Activated T-cell treated with anti-CD3 and anti-CD28 coated beads for 4 hours (primary cell): ENCODE measurements around the gene GLDN.
"Not testable (repeated sequence)": the region's sequence is repeated elsewhere in the genome, so short reads cannot be mapped to it uniquely, and the experiment has no call there.

Source experiments
- DNase-seq: peaks from one replicate; pipeline ENCODE4 v3.0.0-alpha.2; 2020

GLDN gene

DNA sequence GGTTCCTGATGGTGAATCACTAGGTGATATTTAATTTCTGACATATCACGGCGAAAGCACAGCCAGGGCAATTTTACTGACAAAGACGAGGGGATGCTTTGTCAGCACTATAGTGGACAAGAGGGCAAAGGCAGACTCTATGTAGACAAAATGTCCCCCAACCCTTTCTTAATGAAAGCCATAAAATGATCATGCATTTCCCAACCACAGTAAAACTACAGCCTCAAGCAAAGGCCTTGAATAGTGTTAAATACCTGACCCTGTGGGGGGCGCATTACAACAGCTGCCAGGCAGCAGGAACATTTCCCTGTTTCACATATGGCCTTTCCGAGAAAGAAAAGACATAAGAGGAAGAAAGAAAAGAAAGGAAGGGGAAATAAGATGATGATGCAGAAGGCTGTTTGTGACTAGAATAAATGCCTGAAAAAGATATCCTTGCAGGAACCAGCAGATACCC, 49.5 kb downstream of the GLDN start:
- DNase-seq = no peak

DNA sequence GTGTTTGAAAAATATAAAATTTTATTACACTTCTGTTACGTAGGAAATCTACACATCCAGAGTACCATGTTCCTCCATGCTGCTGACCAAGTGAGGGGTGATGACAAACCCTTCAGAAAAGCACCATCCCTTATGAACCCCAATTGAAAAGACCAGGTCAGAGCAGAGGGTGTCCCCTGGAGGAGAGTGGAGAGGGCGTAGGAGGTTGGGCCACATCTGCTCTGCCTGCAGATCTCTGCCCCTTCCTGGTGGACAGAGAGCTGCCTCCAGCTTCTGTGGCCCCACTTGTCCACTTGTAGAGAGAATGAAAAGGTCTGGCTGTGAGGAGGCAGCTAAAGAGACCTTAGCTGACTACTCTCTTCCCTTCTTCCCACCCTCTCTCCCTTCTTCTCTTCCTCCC, 55.5 kb downstream of the GLDN start:
- no peak for DNase-seq

DNA sequence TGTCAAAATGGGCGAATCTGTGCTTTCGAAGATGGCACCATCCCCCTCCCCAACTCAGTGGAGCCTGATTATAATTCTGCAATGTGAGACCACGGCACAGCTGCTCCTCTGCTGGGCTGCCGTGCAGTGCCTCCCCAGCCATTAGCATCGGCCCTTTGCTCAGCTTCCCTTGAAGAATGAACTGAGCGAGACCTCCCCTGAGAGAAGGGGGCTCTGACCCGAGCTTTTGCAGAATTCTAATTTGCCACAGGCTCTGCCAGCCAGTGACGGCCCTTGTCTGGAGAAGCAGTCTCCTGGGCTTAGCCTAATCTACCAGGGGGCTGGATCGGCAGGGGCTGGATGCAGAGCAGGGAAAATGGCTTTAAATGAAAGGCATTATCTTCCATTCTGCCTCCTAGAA, 57.2 kb downstream of the GLDN start:
- no peak for DNase-seq

DNA sequence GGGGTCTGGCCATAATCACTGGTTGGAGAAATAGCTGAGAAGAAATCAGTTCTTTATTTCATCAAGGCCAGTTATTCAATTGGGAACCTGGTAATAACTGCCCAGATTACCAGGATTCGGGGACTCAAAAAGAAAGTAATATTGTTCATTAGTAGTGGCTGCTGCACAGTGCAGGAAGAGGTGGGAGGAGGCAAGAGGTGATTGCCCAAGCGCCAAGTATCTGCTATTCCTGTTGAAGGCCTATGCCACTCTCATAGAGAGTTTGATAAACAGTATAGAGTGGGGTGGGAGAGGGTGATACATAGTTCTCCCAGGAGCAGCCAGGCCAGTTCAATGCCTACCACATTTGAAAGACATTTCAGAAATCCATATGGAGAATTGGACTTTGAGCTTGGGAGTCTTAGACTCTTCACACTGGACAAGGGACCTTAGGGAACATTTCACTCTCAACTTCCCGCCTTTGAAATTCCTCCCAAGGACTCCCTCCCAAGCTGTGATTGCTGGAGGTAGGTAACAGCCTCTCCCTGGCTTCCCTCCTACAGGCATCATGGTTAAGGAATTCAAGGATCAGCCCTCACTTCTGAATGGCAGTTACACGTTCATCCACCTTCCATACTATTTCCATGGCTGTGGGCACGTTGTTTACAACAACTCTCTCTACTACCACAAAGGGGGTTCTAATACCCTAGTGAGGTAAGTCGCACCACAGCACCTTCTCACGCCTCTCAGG, 59.8 kb downstream of the GLDN start:
- no peak for DNase-seq

- no peak for DNase-seq
Observed at GRCh38 chr15:51401872-51402517, 60.5 kb downstream of the GLDN start.

DNA sequence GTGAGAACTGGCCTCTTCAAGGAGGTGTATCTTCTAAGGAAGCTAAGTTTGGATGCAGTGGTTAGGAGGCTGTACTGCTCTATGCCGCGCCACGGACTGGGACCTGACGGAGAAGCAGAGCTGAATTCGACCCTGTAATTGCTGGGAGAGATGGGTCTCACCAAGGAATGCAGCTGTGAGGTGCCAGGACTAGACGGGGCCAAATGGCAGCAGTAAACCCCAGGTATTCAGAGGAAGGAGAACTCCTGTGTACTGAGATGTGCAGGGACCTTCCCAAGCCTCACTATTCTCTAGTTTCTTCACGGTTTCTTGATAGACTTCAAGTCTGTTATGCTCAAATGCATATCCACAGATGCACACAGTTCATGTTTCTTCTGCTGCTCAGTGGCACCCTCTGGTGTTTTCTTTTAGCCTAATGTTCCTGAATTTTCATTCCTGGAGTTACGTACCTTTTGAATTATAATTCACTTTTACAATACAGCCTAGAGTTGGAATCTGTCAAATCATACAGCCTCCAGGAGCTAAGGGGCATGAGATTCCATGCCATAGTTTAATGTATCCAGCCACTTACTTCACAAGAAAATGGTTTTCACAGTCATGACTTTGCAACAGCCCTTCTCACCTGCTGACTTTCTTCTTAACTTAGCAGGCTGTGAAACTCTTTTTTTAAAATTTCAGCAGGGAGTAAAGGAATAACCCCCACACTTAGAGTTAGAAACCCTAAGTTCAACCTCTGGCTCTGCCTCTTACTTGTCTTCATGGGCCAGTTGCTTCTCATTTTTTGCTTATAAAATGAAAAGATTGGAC, 61.8 kb downstream of the GLDN start:
- no peak for DNase-seq

DNA sequence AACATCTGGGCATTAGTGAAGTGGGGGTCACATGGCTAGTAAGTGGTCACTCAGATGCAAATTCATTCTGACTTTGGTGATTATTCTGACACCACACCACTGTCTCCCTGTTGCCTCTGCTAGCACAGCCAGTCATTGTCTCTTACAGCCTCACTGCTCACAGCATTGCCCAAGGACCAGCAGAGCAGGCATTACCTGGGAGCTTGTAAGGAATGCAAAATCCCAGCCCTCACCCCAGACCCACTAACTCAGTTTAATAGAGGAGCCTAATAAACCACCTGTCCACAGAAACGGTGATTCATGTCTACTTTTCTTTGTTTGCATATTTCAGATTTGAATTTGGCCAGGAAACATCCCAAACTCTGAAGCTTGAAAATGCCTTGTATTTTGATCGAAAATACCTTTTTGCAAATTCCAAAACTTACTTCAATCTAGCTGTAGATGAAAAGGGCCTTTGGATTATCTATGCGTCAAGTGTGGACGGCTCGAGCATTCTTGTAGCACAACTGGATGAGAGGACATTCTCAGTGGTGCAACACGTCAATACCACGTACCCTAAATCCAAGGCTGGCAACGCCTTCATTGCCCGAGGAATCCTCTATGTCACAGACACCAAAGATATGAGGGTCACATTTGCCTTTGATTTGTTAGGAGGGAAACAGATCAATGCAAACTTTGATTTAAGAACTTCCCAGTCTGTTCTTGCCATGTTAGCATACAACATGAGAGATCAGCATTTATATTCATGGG, 62.7 kb downstream of the GLDN start:
- no peak for DNase-seq

- DNase-seq = no peak
Observed at GRCh38 chr15:51405693-51406523, 64.5 kb downstream of the GLDN start.

- no peak for DNase-seq
Observed at GRCh38 chr15:51414256-51414860, 72.9 kb downstream of the GLDN start.

DNA sequence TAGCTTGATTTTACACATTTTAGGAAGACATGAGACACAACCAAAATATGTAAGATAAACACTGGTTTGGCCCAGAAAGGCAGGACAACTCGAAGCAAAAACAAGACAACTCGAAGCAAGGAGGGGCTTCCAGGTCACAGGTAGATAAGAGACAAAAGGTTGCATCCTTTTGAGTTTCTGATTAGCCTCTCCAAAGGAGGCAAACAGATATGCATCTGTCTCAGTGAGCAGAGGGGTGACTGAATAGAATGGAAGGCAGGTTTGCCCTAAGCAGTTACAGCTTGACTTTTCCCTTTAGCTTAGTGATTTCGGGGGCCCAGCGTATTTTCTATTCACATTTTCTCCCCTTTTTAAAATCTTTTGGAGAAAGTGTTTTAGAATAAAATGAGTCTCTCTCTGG, 74.7 kb downstream of the GLDN start:
- no peak for DNase-seq

DNA sequence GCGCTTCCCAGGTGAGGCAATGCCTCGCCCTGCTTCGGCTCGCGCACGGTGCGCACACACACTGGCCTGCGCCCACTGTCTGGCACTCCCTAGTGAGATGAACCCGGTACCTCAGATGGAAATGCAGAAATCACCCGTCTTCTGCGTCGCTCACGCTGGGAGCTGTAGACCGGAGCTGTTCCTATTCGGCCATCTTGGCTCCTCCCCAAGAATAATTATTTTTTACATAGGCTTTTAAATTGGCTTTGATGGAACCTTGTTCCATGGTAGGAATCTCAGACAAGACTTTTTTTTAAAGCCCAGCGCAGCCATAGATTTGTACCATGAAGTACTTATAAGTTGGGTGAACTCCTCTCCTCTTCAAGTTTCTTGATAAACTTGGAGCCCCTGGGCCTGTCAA, 81.6 kb downstream of the GLDN start:
- not testable (repeated sequence) for DNase-seq

DNA sequence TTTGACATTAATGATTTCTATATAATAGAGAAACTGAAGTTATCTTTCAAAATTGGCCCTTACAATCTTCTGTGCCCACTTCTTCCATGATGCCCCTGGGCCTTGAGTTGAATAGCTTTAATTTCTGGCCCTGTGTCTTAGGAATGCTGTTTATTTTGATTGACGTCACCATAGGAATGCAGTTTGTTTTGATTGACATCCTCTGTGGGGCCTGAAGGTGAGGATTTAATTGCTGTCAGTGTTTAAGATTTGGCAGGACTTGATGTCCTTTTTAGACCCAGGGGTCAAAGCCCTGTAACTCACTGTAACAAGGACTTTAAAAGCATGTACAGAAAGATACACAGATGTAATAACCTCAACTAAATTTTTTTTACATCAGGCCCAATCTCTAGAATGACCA, 83.3 kb downstream of the GLDN start:
- no peak for DNase-seq

DNA sequence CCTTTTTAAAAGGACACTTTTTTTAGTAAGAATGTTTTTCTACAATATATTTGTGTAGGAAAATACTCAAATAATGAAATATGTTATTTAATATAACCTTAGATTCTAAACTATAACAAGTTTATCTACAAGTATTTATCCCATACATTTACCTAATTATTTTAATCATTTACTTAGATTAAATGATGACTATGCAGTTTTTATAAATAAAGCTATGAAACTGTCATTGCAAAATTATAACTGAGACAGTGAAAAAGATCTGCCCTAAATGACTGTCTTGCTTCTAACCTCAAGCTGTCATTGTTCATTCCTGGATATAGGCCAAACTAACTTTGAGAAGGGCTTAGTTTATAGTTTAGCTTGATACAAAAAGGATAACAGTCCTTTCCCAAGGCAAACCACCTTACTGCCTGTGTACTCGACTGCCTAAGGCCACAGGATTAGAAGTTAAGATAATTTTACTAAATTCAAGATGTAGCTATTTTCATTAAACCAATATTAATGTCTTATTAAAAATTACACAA, 84.1 kb downstream of the GLDN start:
- no peak for DNase-seq

- DNase-seq = no peak
Observed at GRCh38 chr15:51438526-51438925, 97.1 kb downstream of the GLDN start.

DNA sequence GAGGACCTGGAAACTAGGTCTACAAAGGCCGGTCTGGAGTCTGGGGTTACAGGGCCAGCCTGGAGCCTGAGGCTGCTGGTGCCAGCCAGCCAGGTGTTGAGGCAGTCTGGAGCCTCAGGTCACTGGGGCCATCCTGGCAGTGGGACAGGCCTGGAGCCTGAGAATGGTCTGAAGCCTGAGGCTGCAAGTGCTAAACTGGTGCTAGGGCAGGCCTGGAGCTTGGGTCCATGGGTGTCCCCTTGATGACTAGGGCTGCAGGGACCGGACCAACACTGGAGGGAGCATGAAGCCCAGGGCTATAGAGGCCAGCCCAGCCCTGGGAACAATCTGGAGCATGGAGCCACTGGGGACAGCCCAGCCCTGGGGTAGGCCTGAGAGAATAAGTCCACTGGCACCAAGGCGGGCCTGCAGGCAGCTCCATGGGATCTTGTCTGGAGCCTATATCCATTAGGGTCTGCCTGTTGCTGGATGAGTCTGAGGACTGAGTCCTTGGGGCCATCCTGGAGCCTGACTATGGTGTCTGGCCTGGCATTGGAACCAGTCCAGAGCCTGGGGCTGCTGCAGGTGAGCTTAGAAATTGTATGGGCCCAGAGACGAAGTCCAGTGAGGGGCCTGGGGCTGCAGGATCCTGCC, 101.9 kb downstream of the GLDN start:
- DNase-seq = no peak

- DNase-seq = no peak
Observed at GRCh38 chr15:51444112-51444511, 102.7 kb downstream of the GLDN start.

GRCh38 chr15:51444807-51445206, 103.4 kb downstream of the GLDN start:
- DNase-seq = no peak

DNA sequence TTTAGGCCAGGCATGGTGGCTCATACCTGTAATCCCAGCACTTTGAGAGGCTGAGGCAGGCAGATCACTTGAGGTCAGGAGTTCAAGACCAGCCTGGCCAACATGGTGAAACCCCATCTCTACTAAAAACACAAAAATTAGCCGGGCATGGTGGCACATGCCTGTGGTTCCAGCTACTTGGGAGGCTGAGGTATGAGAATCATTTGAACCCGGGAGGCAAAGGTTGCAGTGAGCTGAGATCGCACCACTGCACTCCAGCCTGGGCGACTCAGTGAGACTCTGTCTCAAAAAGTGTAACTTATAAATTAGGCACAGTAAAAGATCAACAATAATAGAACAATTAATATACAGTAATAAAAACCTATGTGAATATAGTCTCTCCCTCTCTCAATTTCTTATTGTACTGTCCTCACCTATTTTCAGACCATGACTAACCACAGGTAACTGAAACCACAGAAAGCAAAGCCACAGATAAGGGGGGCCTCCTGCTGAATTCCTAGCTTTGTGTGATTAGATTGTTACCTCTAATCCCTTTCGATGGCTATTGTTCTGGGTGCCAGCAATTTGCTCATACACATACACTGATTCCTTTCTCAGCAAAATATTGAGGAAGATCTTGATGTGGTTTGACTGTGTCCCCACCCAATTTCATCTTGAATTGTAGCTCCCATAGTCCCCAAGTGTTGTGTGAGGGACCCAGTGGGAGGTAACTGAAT, 104.7 kb downstream of the GLDN start:
- DNase-seq = not testable (repeated sequence)

DNA sequence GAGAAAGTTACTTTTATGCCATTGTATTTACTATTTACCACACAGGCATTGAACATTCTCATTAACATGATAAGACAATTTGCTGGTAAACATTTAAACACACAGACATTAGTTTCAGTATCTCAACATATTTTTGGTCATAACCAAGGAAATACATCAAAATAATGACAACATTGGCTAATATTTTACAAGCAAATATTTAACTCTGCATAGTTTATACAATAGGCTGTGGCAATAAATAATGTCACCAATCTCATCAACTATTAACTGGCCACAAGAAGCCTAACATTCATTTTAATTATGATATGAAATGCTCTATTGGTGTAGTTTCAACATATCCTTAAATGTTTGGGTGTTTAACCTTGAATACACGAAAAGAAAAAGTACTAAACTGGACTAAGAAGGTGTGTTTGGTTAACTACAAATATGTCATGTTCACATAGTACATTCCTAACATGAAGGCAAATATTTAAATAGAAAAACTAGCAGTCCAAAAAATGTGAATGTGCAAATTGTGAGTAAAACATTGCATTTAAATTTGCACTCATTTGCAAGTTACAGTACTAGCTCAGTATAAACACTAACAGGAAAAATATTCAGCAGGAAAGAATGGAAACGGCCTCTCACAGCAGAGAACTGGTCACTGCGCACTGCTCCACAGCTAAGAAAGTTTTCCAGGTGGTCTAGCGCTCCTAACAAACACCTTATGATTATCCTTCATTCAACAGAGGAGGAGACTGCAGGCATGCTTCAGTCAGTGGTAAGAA, 106.6 kb downstream of the GLDN start:
- no peak for DNase-seq
